Colonic mucosa (tissue), 4 donors: ENCODE measurements around the gene NLRP1. TPM values are rescaled to one million over a fixed set of nuclear protein-coding genes. Genes with fewer than 3 reads are reported as not detected.

Experiments
- DNase-seq: peaks from one replicate; pipeline ENCODE4 v3.0.0-alpha.2; 2020
- H3K27ac ChIP-seq: fragments of 200-600 bp; one replicate; pipeline ENCODE4 v1.8.0; 2021
- H3K27me3 ChIP-seq: fragments of 200-600 bp; one replicate; pipeline ENCODE4 v1.8.0; 2021
- H3K36me3 ChIP-seq: fragments of 200-600 bp; one replicate; pipeline ENCODE4 v1.8.0; 2021
- H3K4me1 ChIP-seq: fragments of 200-600 bp; one replicate; pipeline ENCODE4 v1.8.0; 2021; ENCODE audit warnings: mild to moderate bottlenecking
- H3K4me3 ChIP-seq: fragments of 200-600 bp; one replicate; pipeline ENCODE4 v1.8.0; 2021
- H3K9ac ChIP-seq, 2 donors: one replicate each; pipeline ENCODE4 v1.7.0; 2013; ENCODE audit warnings: control low read depth in 2 of 2, low read depth in 2 of 2, low read length in 2 of 2
- H3K9me3 ChIP-seq: fragments of 200-600 bp; one replicate; pipeline ENCODE4 v1.8.0; 2021
- CTCF ChIP-seq: fragments of 200-600 bp; IDR thresholded peaks from one replicate; pipeline ENCODE4 v1.8.0; 2022; ENCODE audit warnings: antibody characterized with exemption, mild to moderate bottlenecking
- intact Hi-C: fragments of 100-400 bp; cut with DNase I; formaldehyde crosslinking; loops from one replicate; pipeline ENCODE4 v1.14.1; 2022
- total RNA-seq, 2 donors: library from RNA; stranded (reverse); fragmentation: NEBNext Ultra II Directional in 1 of 2; extraction: Animal tissue kit (Norgen Biotek cat#: 25700) in 1 of 2; gene quantifications; one replicate each; pipeline ENCODE4 v1.2.1, GENCODE V29; 2021
- donor health status: healthy.
- donor health status: DM: no; HTN: no; CAD: no.
- donor health status: DM: no; HTN: no; CAD: no.

Gene NLRP1
- total RNA-seq, 2 donors from 2014 or later: 5.1 to 7.2 TPM

GRCh38 chr17:5540321-5540720, 44.0 kb downstream of the NLRP1 start:
- DNase-seq: no peak
- Histone ChIP-seq H3K27me3 (no peaks in the 10 kb centered on the region), H3K9me3 (no peaks in the 10 kb centered on the region), H3K36me3 (no peaks in the 10 kb centered on the region), H3K9ac (no peak overlapping the region), H3K4me3 (no peak overlapping the region), H3K27ac (no peak overlapping the region), H3K4me1 (no peaks in the 10 kb centered on the region)
- TF ChIP-seq CTCF: no peak
- intact Hi-C loops: no loop called here

GRCh38 chr17:5539286-5539685, 45.0 kb downstream of the NLRP1 start:
- H3K27me3 ChIP-seq: no peaks in the 10 kb centered on the region
- H3K4me3 ChIP-seq: no peak overlapping the region
- no peak for TF ChIP-seq CTCF
- H3K4me1 ChIP-seq: no peaks in the 10 kb centered on the region
- H3K36me3 ChIP-seq: no peaks in the 10 kb centered on the region
- no peak for DNase-seq
- no peaks in the 10 kb centered on the region for H3K9me3 ChIP-seq
- H3K9ac ChIP-seq: no peak overlapping the region
- H3K27ac ChIP-seq: no peak overlapping the region
- intact Hi-C loops: no loop called here

GRCh38 chr17:5536866-5537650, 47.3 kb downstream of the NLRP1 start:
- H3K4me3 ChIP-seq: no peak overlapping the region
- no peak overlapping the region for H3K9ac ChIP-seq
- intact Hi-C loops: no loop called here
- no peaks in the 10 kb centered on the region for H3K36me3 ChIP-seq
- DNase-seq: no peak
- TF ChIP-seq CTCF: no peak
- H3K9me3 ChIP-seq: no peaks in the 10 kb centered on the region
- H3K27ac ChIP-seq: no peak overlapping the region
- H3K4me1 ChIP-seq: no peaks in the 10 kb centered on the region
- H3K27me3 ChIP-seq: no peaks in the 10 kb centered on the region

- Histone ChIP-seq H3K27ac (no peak overlapping the region), H3K36me3 (no peaks in the 10 kb centered on the region), H3K9me3 (no peaks in the 10 kb centered on the region), H3K4me1 (no peaks in the 10 kb centered on the region), H3K9ac (no peak overlapping the region), H3K27me3 (no peaks in the 10 kb centered on the region), H3K4me3 (no peak overlapping the region)
- TF ChIP-seq CTCF: no peak
- no peak for DNase-seq
- intact Hi-C loops: no loop called here
Observed at GRCh38 chr17:5535436-5535835, 48.9 kb downstream of the NLRP1 start.

- Histone ChIP-seq H3K36me3 (no peaks in the 10 kb centered on the region), H3K9me3 (no peaks in the 10 kb centered on the region), H3K4me3 (no peak overlapping the region), H3K4me1 (no peaks in the 10 kb centered on the region), H3K27me3 (no peaks in the 10 kb centered on the region), H3K27ac (no peak overlapping the region), H3K9ac (no peak overlapping the region)
- DNase-seq: no peak
- TF ChIP-seq CTCF: no peak
- intact Hi-C loops: no loop called here
Observed at GRCh38 chr17:5533486-5534315, 50.6 kb downstream of the NLRP1 start.
